Melanocyte of skin (primary cell): ENCODE measurements around the gene BMP4. TPM values are rescaled to one million over a fixed set of nuclear protein-coding genes. Genes with fewer than 3 reads are reported as not detected.

Experiments
- small RNA-seq, 2 donors: library from RNA; depleted of rRNA; stranded (forward); fragments of <200 nt; gene quantifications; one replicate each; pipeline ENCODE3, GENCODE V24; 2012
- total RNA-seq, 2 donors: library from RNA; depleted of rRNA; stranded (reverse); fragments of >200 nt; gene quantifications; 2 replicates each; pipeline ENCODE4 v1.2.3, GENCODE V29; 2012

Gene BMP4
- 1 to 10 TPM; 1.0 to 2.7 TPM for total RNA-seq

DNA sequence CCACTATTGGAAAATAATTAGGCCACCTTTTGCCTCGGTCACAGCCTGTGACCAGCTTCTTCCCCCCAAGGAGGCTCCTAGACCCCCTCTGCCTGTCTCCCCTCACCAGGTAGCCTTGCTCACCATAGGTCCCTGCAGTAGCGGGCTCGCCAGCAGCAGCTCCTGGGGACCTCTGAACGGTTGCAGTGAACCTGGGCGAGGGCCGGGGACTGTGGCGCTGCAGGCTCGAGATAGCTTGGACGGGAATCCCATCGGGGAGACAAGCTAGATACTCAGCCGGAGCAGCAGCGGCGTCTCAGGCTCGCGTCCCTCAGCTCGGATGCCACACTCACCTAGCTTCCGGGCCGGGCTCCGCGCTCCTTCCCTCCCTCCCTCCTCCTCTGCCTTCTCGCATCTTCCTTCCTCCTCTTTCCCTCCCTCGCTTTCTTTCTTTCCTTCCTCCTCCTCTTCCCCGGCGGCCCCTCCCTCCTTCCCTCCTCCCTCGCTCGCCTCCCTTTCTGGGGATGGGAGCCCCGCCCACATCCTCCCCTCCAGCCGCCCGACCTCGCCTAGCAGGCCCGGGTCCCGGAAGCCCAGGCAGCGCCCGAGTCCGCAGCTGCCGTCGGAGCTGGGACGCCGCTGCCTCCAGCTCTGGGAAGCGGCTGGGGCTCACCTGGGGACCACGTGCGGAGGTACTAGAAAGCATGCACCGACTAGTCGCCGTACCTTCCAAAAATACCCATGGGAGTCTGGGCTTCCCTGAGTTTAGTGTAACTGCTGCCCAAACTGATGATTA is at the start of gene BMP4:
BMP4 (minus strand) TSS at position 399 of the 775 bp plus-strand sequence. CDS start 4,603 bp downstream, outside the sequence.

Small RNAs within 50 kb of the gene (small RNA-seq; reads per million reads assigned to genes)
- 0 reads per million in 2 donors for gene MIR5580
